Right forelimb (tissue), 1 donor: ENCODE measurements around the gene TMBIM6.
"Not testable (repeated sequence)": the region's sequence is repeated elsewhere in the genome, so short reads cannot be mapped to it uniquely, and the experiment has no call there.

Experiments used
- DNase-seq: peaks from one replicate; pipeline ENCODE4 v3.0.0-alpha.2; 2018

TMBIM6 gene

DNA sequence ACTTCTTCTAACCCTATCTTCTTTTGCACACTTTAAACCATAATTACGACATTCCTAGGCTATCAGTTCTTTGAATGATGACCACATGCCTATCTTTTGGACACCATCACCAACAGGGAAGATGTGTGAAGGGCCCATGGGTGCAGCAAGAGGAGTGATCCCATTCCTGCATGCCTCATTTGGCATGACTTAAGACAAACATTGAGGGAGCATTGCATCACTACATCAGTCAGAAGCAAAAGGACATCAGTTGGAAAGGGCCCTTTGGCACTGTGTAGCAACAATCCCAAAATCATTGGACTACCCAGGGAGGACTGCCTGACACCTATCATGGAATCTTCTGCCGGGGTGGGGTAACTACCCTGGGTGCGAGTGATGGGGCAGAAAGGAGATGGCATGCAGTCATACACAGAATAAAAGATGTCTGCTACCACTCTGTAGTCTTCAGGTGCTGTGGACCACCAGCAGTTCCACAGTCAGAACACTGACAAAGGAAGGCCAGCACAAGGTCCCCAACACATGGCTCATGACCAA is 10.7 kb upstream of the TMBIM6 start:
- no peak for DNase-seq

- DNase-seq, result no peak
These were observed 7.9 kb upstream of the TMBIM6 start for GRCh38 chr12:49733219-49734017.

DNA sequence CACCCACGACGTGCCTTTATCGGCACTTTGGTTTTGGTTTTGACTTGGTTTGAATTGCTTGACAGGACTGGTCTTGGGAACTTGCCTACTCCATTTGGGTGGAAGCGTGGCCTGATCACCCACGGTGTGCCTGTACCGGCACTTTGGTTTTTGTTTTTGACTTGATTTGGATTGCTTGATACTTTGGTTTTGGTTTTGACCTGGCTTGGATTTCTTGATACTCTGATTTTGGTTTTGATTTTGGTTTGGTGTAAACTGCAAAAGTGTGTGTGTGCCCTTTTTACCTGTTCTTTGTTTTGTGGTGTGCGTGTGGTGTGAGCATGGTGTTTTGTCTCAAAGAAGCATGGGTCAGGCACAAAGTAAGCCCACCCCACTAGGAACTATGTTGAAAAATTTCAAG is 6.5 kb upstream of the TMBIM6 start:
- DNase-seq, result not testable (repeated sequence)

DNA sequence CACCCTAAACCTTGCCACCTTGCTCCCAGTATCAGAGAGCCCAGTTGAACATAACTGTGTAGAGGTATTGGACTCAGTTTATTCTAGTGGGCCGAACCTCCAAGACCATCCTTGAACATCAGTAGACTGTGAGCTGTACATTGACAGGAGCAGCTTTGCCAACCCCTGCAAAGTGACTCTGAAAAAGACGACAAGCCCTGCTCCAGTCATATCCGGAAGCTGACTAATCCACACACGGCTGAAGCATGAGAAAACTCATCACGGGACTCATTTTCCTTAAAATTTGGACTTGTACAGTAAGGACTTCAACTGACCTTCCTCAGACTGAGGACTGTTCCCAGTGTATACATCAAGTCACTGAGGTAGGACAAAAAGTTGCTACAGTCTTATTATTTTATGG is 2.6 kb upstream of the TMBIM6 start:
- DNase-seq, result not testable (repeated sequence)

- DNase-seq, result not testable (repeated sequence)
These were observed 1.1 kb upstream of the TMBIM6 start for GRCh38 chr12:49740277-49740676.

GRCh38 chr12:49741882-49742620 is 694 bp downstream of the TMBIM6 start:
- peak; percentile 82 for DNase-seq

DNA sequence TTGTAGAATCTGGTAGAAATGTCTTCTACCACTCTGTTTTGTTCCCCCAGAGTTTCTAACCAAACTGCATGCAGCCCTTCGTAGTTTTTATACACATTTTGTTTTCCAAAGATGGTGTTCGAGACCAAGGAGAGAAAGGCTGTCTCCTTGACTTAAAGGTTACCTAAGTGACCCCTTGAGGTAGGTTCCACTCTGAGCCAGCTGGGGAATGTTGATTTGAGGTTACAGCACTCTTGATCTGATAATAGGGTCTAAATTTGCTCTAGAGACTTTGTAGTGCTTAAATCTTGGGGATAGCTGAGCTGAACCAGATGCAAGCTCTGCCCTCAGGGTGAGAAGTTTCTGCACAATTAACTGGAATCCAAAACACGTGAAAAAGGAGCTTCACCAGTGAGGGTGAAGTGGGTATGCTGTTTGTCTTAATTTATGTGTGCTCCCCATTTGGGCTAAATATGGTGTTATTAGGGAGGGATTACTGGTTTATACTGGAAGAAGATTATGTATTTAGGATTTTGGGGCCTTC is 3.1 kb downstream of the TMBIM6 start:
- DNase-seq, result no peak

DNA sequence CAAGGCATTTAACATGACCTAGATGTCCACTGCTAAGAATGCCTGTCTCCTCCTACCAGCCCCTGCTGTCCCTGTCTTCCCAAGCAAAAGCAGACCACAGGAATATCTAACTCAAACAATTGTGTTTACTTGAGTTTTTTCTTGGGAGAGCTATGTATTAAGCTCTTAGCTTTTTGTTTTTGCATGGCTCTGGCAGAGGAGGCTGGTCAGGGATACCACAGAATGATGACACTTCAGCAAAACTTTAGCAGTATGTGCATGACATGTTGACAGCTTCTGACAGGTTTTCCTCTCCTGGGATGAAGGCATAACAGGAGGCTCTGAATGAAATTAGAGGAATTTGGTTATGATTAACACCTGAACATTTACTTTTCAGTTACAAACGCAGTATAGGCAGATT is 6.9 kb downstream of the TMBIM6 start:
- no peak for DNase-seq

DNA sequence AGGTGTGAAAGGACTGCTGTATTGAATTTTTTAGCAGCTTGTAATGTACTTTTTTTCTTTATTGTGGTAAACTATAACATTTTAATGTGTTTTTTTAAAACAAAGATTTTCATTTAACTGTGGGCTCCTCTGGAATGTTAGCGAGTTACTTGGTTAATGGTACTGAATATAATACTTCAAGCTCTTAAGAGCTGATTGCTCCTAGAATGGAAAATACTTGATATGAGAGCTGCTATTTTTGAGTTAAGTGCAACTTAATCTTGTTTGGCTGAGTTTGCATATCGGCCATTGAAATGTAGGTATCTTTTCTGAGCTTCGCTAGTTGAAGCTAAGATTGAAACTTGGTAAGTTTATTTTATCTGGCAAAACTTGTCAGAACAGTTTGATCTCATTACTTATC is 7.4 kb downstream of the TMBIM6 start:
- no peak for DNase-seq

GRCh38 chr12:49750027-49750995 is 9.0 kb downstream of the TMBIM6 start:
- no peak for DNase-seq

DNA sequence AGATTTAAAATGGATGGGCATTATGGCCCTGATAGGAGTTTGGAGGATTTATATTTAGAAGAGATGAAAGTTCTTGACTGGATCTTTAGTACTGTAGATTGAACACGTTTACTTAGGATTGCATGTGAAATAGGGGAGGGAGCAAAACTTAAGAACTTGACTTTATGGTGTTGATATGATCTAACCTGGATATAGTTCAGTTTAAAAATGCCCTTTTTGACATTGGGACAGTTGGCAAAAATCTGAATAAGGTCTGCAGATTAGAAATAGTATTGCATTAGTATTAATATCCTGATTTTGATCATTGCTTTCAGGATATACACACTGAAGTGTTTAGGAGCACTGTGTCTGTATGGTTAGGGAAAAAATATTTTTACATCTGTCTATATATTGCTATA is 9.6 kb downstream of the TMBIM6 start:
- DNase-seq, result no peak

DNA sequence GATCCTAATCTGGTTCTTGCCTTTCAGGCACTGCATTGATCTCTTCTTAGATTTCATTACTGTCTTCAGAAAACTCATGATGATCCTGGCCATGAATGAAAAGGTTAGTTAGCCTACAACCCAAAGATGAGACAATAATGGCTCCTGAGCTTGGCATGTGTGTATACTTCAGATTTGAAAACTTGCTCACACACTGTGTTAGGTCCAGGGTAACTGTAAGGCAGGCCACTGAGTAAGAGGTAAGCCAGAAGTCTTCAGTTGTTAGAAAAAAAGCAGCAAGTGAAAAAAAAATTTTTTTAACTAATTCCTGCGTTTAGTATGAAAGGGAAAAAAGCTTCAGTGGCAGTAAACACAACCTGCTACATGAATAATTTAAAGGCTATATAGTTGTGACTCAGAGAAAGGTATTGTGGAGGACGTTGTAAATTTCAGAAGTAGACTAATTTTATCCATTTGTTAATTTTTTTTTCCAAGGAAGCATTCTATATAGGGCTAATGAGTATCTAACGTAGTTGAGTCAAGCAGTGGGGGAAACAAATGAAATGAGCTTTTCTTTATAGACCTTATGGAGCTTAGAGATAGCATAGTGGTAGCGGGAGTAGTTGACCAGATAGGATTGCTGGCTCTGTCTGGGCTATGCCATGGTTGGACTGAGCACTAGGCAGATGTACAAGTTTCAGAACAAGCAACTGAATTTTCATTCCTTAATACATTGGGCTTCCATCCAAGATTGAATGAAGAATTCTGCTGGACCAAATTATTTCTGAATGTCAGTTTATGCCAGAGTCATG is 20.5 kb downstream of the TMBIM6 start:
- no peak for DNase-seq

DNA sequence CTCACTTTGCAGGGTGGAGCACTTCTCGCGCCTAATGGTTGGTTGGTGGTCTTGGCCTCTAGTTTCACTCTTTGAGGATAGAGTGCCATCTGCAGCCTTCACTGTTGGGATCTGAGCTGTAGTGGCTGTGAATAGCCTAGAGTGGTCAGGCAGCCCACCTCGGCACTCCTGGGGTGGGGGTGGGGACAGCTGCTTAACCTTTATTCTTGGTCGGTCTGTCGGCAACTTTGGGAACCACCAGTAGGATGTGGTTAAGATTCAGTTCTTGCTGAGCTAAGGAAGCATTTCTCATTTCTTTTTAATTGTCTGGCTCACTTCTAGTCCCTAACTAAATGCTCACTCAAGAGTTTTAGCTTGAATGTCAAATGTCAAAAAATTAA is 21.1 kb downstream of the TMBIM6 start:
- DNase-seq, result no peak

- DNase-seq, result peak; percentile 70
These were observed 21.7 kb downstream of the TMBIM6 start for GRCh38 chr12:49763006-49763591.

GRCh38 chr12:49764126-49764525 is 22.8 kb downstream of the TMBIM6 start:
- DNase-seq, result no peak

- DNase-seq, result no peak
These were observed 24.7 kb downstream of the TMBIM6 start for GRCh38 chr12:49766115-49766455.

GRCh38 chr12:49767333-49767732 is 26.0 kb downstream of the TMBIM6 start:
- DNase-seq, result no peak

- not testable (repeated sequence) for DNase-seq
These were observed 31.7 kb downstream of the TMBIM6 start for GRCh38 chr12:49773102-49773501.

GRCh38 chr12:49776413-49776812 is 35.1 kb downstream of the TMBIM6 start:
- DNase-seq, result peak; percentile 63

GRCh38 chr12:49776858-49777257 is 35.5 kb downstream of the TMBIM6 start:
- no peak for DNase-seq

DNA sequence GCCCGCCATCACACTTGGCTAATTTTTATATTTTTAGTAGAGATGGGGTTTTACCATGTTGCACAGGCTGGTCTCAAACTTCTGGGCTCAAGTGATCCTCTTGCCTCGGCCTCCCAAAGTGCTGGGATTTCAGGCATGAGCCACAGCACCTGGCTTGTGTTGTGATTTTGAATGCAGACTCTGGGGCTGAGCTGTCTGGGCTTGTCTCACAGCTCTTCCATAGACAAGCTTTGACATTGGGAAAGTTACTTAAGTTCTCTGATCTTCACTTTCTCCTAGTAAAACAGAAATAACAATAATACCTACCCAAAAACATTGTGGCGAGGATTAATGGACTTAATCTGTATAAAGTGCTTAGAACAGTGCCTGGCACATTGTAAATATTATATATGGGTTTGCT is 36.0 kb downstream of the TMBIM6 start:
- DNase-seq, result no peak
